Hepatic stellate cell (primary cell): ENCODE results near the gene MAP3K7CL.

Source experiments
- DNase-seq: peaks from one replicate; pipeline ENCODE4 v3.0.0; 2011; ENCODE audit warnings: low spot score

Gene MAP3K7CL

DNA sequence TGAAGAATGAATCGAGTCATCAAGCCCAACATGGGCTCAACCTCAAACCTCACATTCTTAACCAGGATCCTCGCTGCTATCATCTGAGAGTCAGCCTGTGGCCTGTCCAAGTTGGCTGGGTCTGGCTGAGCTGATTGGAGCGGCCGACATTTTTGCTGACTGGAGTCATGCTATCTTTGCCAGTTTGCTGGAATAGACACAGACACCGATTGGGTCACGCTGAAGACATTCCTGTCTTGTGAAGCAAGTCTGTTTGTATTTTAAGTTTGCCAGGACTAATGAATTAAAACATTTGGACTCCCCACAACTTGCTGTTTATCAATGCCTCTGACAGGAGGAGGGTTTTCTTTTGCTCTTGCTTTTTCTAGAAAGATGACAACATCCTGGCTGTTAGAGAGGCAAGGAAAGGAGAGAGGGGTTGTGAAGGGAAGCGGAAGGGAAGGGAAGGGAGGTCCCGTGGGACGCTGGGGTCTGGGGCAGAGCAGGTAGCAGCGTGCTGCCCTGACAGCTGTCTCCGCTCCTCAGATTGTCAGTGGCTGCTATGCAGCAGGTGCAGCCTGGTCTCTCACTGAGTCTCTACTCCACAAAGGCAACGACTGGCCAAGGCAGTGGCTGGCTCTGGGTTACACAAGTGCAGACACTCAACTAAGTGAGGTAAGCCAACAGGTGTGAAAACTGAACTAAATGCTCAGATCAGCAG is at the start of gene MAP3K7CL:
Gene MAP3K7CL, plus strand, starts transcription at position 375 of the 700 bp plus-strand sequence. CDS start 2,701 bp downstream, outside the sequence.
- peak; percentile 96 for DNase-seq

DNA sequence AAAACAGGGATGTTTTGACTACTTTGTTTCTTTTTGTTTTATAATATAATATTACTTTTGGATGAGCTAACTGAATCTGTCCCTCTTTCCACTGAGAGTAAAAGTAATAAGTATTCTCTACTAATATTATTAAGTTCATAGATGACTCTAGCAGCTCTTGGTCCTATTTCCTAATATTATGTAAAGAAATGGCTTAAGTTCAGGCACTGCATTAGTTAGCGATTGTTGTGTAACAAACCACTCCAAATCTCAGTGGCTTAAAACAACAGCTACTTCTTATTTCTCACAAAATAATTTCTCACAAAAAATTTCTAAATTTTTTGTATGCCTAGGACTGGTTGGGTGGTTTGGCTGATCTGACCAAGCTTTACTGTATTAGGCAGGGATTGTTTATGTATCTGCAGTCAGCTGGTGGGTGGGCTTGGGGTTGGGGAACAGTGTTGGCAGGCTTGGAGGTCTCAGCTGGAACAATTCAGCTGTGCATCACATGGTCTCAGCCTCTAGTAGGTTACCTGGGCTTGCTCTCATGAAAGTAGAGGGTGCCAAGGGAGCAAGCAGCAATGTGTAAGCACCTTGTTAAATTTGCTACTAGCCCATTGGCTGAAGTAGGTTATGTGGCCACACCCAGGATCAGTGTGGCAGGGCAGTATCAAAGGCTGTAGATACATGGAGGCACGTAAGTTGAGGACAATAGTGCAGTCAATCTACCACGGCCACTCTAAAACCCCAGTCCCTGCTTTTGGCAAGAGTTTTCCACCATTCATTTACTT is 48.2 kb upstream of the MAP3K7CL start:
- DNase-seq = no peak

GRCh38 chr21:29083306-29083705 is 47.1 kb upstream of the MAP3K7CL start:
- no peak for DNase-seq

DNA sequence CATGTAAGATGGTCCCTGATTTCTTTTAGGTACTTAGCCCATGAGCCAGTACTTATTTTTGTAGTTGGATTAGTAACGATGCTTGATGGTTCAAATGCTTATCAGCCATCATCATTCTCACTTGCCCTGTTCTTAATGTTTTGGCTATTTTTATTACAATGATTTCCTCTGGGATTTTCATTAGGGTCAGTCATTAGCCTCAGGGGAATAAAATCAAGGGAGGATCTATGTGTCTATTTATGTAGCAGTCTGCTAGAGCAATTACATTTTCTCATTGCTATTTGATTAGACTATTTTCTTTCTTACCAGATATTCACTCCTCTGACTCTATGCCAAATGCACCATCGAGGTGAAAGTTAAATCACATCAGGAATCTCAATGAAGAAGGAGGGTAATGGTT is 46.1 kb upstream of the MAP3K7CL start:
- no peak for DNase-seq

DNA sequence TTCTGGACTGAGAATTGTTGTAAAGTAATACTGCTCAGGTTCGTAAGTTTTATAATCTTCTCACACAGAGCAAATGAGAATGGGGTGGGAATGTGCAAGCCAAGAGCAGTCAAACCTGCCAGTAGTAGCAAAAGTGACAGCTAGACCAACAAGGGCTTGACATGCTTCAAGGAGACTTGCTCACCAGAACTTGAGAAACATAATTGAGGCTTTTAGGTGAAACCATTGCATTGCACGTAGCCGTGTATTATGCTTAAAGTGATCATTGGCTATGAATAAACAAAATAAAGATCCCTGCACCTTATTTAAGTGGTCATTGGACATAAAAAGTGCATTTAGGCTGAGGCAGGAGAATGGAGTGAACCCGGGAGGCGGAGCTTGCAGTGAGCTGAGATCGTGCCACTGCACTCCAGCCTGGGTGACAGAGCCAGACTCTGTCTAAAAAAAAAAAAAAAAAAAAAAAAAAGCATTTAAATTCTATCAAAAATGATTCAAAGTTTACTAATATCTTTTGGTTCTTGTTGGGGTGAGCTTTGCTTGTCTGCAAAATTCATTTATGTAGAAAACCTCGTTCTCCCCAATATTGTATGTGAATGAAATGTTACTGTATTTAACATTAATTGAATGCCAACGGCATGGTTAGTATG is 45.2 kb upstream of the MAP3K7CL start:
- DNase-seq = no peak

GRCh38 chr21:29091033-29091432 is 39.4 kb upstream of the MAP3K7CL start:
- DNase-seq = peak; percentile 78

DNA sequence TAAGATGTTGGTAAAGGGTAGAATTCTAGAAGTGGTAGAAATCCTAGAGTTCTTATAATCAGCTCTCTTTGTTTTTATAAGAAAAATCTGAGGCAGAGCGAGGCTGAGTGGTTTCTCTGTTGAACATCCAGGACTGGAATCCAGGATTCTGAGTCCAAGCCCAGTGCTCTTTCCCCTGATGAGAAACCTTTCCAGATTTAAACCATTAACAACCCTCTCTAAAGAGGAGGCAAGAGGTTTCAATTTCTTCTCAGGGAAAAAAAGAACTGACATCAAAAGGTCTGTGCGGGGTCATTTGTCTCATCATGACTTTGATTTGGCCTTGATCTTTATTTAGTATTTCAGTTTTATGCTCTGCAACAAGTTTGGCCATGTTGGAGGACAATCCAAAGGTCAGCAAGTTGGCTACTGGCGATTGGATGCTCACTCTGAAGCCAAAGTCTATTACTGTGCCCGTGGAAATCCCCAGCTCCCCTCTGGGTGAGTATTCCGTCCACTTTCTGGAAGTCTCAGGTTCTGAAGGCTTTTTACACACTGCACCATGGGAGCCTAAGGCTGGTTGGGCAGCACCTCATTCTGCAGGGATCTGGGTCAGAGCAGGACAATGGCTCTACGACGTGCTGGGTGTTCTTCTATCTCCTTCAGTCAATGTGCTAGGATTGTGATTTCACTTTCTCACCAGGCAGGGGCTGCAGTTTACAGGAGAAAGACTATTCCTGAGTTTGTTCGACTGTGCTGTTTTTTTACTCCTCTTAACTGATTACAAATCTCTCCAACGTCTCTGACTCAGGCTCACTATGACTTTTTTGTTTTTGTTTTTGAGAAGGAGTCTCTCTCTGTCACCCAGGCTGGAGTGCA is 38.1 kb upstream of the MAP3K7CL start:
- peak; percentile 42 for DNase-seq

- DNase-seq = no peak
These were observed 34.0 kb upstream of the MAP3K7CL start for GRCh38 chr21:29096218-29097015.

DNA sequence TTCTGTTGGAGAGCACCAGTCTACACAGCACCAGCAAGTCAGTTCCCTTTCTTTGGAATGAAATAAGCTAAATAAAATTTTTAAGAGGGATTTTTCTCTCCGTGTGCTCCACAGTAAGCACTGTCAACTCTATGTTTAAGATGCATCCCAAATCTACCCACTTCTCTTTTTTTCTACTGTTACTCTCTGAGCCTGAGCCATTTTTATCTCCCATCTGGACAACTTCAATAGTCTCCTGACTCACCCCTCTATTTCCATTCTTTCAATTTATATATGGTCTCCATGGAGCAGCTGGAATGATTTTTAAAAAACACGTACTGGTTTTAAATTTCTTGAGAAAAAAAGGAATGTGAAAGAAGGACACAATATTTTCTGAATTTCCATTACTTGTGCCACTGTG is 32.3 kb upstream of the MAP3K7CL start:
- DNase-seq = peak; percentile 55

GRCh38 chr21:29102791-29103257 is 27.6 kb upstream of the MAP3K7CL start:
- DNase-seq = no peak

GRCh38 chr21:29104239-29104708 is 26.2 kb upstream of the MAP3K7CL start:
- DNase-seq = no peak

GRCh38 chr21:29105218-29105617 is 25.2 kb upstream of the MAP3K7CL start:
- peak; percentile 37 for DNase-seq

DNA sequence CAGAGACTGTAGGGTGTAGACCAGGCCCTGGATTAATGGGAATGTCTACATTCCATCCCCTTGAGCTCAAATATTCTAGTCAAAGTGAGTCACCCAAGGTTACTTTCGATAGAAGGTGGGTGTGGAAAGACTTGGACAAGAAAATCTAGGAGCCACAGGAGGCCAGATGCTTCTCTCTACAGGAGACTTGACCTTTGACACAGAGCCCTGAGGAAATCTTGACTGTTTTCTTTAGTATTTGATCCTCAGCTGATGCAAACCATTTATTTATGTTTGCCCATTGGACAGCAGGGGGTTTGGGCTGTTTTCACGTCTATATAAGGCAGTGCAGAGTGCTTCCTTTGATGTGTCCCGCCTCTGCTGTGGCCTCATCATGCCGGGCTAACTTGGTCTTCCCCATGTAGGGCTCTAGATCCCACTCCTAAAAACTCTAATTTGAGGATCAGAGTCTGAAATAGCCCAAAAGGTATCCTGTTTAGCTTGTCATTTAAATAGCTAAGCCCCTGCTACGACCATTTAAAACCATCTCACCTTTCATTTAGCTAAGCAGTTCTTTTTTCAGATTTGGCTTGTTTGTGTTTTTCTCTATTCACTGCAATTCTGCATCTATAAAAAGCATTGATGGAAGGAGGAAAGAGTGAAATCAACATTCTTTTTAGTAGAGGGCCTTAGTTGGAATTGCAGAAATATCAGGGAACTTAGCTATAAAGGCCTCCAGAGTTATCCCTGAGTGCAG is 15.5 kb upstream of the MAP3K7CL start:
- DNase-seq = peak; percentile 76

GRCh38 chr21:29115899-29116298 is 14.5 kb upstream of the MAP3K7CL start:
- no peak for DNase-seq

DNA sequence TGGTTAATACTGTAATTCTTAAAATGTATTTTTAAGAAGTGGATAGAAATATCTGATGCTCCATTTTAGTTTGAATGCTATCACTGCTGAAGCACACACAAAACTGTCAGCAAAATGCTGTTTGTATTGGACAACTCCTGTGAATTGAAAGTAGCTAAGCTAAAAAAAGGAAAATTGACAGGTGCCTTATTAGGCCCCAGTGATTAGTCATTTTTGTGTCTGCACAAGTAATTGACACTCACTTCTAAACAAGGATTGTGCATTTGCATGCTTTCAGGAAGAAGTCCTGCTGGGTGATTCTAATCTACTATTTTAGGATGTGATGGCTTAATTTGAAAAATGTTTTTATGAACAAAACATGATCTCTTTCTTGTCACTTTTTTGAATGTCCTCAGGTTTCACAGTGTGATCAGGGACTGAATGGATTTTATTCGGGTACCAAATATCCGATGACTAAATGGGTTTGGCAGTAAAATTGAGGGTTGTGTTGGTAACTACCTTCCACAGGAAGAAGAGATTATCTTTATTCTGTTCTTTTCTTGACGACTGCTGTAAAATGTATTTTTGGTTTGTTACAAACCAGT is 13.0 kb upstream of the MAP3K7CL start:
- DNase-seq = no peak

- DNase-seq = no peak
These were observed 8.7 kb upstream of the MAP3K7CL start for GRCh38 chr21:29121759-29122158.

- no peak for DNase-seq
These were observed 5.8 kb upstream of the MAP3K7CL start for GRCh38 chr21:29124645-29125044.

GRCh38 chr21:29125191-29125590 is 5.3 kb upstream of the MAP3K7CL start:
- DNase-seq = no peak

DNA sequence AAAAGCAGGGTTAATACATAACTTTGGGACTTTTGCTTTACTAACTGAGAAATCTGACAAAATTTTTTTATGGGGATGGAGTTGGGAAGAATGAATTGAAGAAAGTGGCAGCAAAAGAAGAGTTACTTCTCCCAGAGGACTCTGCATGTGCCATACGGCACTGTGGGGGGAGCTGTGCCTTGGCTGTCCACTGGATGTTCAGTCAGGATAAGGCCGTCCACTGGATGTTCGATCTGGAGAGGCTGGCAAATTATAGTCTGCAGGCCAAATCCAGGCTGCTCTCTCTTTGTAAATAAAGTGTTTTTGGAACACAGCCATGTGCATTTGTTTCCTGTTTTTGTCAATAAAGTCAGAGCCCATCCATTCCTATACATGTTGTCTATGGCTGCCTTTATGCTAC is 4.5 kb upstream of the MAP3K7CL start:
- DNase-seq = no peak

- DNase-seq = no peak
These were observed 2.8 kb downstream of the MAP3K7CL start for GRCh38 chr21:29133241-29133640.
